ENCODE measurements around the gene GASK1A. TPM values are rescaled to one million over a fixed set of nuclear protein-coding genes. Genes with fewer than 3 reads are reported as not detected.

GASK1A gene
- total and polyA plus RNA-seq, 2 donors (not counting 3 experiments of a cell fraction or from before 2014, with no cell fraction given), result 0.04 TPM; not detected in 1

- no TSS peak for BruUV-seq (replicated peaks)
- no peak for TF ChIP-seq POLR2AphosphoS5 (IDR thresholded peaks at IDR 0.05; ENCODE audit: insufficient read depth, low read depth, low read length)
- no peak for TF ChIP-seq FOS (IDR thresholded peaks at IDR 0.05; ENCODE audit: borderline replicate concordance, insufficient read depth, low read length)
- TF ChIP-seq MAX (IDR thresholded peaks at IDR 0.05; ENCODE audit: insufficient read depth, insufficient read length), result no peak
- H3K9ac ChIP-seq (replicated peaks; ENCODE audit: extremely low read depth, insufficient read depth, low read length), result no peak overlapping the region
- H4K20me1 ChIP-seq (replicated peaks; ENCODE audit: control insufficient read depth, extremely low read depth, insufficient read depth, low read length), result no peaks in the 10 kb centered on the region
- DNase-seq (ENCODE audit: low read depth, low spot score) (no peak), FAIRE-seq (no peak)
- H3K4me2 ChIP-seq (ENCODE audit: insufficient read depth, low read length), result no peak overlapping the region
- H3K27ac ChIP-seq (ENCODE audit: insufficient read depth, low read depth, low read length), result no peak overlapping the region
- H3K79me2 ChIP-seq (ENCODE audit: control insufficient read depth, insufficient read depth, low read length), result no peaks in the 10 kb centered on the region
- ChIA-PET POLR2A (no interaction called here), CTCF (interaction anchor here (1.2 kb wide), 1 partner anchor 12 kb away, joined by 5 read pairs; no protein-coding TSS in a partner anchor)
- H3K9me3 ChIP-seq (replicated peaks; ENCODE audit: control insufficient read depth, insufficient read depth, low read length), result no peaks in the 10 kb centered on the region
- H3K4me1 ChIP-seq (ENCODE audit: control insufficient read depth, extremely low read depth, insufficient read depth, low read length), result no peaks in the 10 kb centered on the region
- intact Hi-C loops (cut with micrococcal nuclease) (no loop called here), dilution Hi-C loops (cut with MboI; ENCODE audit: extremely low pct_ligation_motif_present, low sequenced_read_pairs) (no loop called here)
- H3K9me1 ChIP-seq (replicated peaks; ENCODE audit: control insufficient read depth, extremely low read depth, insufficient read depth, low read length), result no peaks in the 10 kb centered on the region
- H3K27me3 ChIP-seq (ENCODE audit: control insufficient read depth in 2 of 2, insufficient read depth in 2 of 2, low read length in 2 of 2), result no peaks in the 10 kb centered on the region
- no peaks in the 10 kb centered on the region for H3K36me3 ChIP-seq (ENCODE audit: control insufficient read depth in 2 of 2, extremely low read depth in 1 of 2, insufficient read depth in 2 of 2, low read length in 2 of 2)
- no peak overlapping the region for H2AFZ ChIP-seq (ENCODE audit: low read depth, low read length)
- no peak overlapping the region for H3K4me3 ChIP-seq (replicated peaks in 1 of 3; ENCODE audit: insufficient read depth in 1 of 3, low read depth in 1 of 3, low read length in 3 of 3)
Observed at GRCh38 chr3:43034911-43035310, 55.8 kb downstream of the GASK1A start.

GRCh38 chr3:43035801-43036365 is 56.8 kb downstream of the GASK1A start:
- POLR2A ChIA-PET, result no interaction called here
- Histone ChIP-seq H3K4me2 (ENCODE audit: insufficient read depth, low read length) (no peak overlapping the region), H3K9ac (replicated peaks; ENCODE audit: extremely low read depth, insufficient read depth, low read length) (no peak overlapping the region), H3K36me3 (ENCODE audit: control insufficient read depth in 2 of 2, extremely low read depth in 1 of 2, insufficient read depth in 2 of 2, low read length in 2 of 2) (no peaks in the 10 kb centered on the region), H3K9me1 (replicated peaks; ENCODE audit: control insufficient read depth, extremely low read depth, insufficient read depth, low read length) (no peaks in the 10 kb centered on the region), H3K79me2 (ENCODE audit: control insufficient read depth, insufficient read depth, low read length) (no peaks in the 10 kb centered on the region), H4K20me1 (replicated peaks; ENCODE audit: control insufficient read depth, extremely low read depth, insufficient read depth, low read length) (no peaks in the 10 kb centered on the region), H3K9me3 (replicated peaks; ENCODE audit: control insufficient read depth, insufficient read depth, low read length) (no peaks in the 10 kb centered on the region), H2AFZ (ENCODE audit: low read depth, low read length) (no peak overlapping the region), H3K27me3 (ENCODE audit: control insufficient read depth in 2 of 2, insufficient read depth in 2 of 2, low read length in 2 of 2) (no peaks in the 10 kb centered on the region), H3K4me1 (ENCODE audit: control insufficient read depth, extremely low read depth, insufficient read depth, low read length) (no peaks in the 10 kb centered on the region), H3K27ac (ENCODE audit: insufficient read depth, low read depth, low read length) (no peak overlapping the region), H3K4me3 (replicated peaks in 1 of 3; ENCODE audit: insufficient read depth in 1 of 3, low read depth in 1 of 3, low read length in 3 of 3) (no peak overlapping the region)
- TF ChIP-seq POLR2AphosphoS5 (IDR thresholded peaks at IDR 0.05; ENCODE audit: insufficient read depth, low read depth, low read length) (no peak), MAX (IDR thresholded peaks at IDR 0.05; ENCODE audit: insufficient read depth, insufficient read length) (no peak), GATA2 (IDR thresholded peaks at IDR 0.05; ENCODE audit: insufficient read depth, insufficient read length, low read depth, low read length) (no peak), JUN (IDR thresholded peaks at IDR 0.05; ENCODE audit: borderline replicate concordance, insufficient read depth, insufficient read length, low read depth) (no peak), POLR2A (IDR thresholded peaks at IDR 0.05; ENCODE audit: low read depth, low read length) (no peak), EZH2 (IDR thresholded peaks at IDR 0.05; ENCODE audit: borderline replicate concordance, low read depth, low read length, severe bottlenecking) (no peak), CTCF (IDR thresholded peaks at IDR 0.05; ENCODE audit: extremely low read depth in 1 of 2, insufficient read depth in 1 of 2, low read depth in 1 of 2, low read length in 2 of 2) (no peak), MYC (IDR thresholded peaks at IDR 0.05; ENCODE audit: low read depth, low read length) (no peak), FOS (IDR thresholded peaks at IDR 0.05; ENCODE audit: borderline replicate concordance, insufficient read depth, low read length) (no peak)
- intact Hi-C loops (cut with micrococcal nuclease), result no loop called here
- dilution Hi-C loops (cut with MboI; ENCODE audit: extremely low pct_ligation_motif_present, low sequenced_read_pairs), result no loop called here
- DNase-seq (ENCODE audit: low read depth, low spot score) (no peak), FAIRE-seq (no peak)
- CTCF ChIA-PET, result no interaction called here
- BruUV-seq (replicated peaks), result no TSS peak

Measured in endothelial cell of umbilical vein (primary cell).